ENCODE results near the gene OPRD1.
"Not testable (repeated sequence)": the region's sequence is repeated elsewhere in the genome, so short reads cannot be mapped to it uniquely, and the experiment has no call there.

The OPRD1 gene

DNA sequence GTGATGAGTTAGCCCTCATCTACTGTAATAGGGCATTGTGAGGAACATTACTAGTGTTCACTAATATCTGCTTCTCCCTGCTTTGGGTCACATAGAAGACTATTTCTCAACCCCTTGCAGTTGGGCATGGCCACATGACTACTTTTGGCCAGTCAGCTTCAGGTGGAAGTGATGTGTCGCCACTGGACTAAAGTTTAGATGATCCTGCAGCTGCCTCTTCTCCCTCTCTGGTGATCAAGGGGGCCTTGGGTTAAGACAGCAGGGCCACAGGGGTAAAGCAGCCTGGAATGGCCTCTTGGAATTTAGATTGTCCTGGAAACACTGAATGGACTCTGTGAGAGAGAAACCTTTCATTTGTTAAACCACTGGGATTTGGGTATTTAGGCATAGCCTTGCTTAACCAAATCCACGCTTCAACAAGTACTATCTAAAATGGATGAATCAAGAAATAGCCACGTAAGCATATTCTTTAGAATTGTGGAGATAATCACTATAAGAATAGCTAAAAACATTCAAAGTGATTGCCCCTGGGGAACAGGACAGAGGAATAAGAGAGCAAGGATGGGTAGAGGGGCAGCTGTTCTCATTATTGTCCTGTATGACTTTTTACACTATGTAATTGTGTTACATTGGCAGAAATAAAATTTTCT is 41.2 kb downstream of the OPRD1 start:
- no peak for DNase-seq

DNA sequence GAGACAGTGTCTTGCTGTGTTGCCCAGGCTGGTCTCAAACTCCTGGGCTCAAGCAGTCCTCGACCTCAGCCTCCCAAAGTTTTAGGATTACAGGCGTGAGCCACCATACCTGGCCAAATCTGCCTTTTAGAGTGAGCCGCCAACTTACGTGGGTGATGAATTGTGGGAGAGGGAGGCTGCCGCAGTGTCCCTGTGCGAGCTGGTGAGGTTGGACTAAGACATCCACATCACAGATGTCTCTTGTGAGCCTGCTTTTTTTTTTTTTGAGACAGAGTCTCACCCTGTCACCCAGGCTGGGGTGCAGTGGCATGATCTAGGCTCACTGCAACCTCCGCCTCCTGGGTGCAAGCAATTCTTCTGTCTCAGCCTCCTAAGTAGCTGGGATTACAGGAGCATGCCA is 42.4 kb downstream of the OPRD1 start:
- not testable (repeated sequence) for DNase-seq

- DNase-seq = peak; percentile 26
Measured at GRCh38 chr1:28855046-28855445, 43.1 kb downstream of the OPRD1 start.

DNA sequence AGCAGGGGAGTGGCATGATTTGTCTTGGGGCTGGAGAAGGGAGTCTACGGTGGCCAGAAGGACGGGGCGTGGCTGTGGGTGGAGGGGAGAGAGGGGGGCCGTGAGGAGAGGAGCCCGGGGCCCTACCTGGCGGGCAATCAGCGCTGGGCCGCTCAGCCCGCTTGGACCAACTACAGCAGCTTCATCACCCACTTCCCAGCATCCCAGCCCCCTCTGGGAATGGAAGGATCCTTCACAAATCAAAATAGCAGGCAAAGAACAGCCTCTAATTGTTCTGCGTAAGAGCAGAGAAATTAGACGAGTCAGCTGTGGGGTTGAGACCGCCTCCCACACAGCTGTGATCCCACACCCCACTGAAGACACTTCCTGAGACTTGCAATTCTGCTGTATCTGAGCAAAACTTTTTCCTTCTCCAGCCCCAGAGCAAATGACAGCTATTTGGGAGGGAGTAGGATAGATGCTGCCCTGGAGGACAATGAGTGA is 43.5 kb downstream of the OPRD1 start:
- no peak for DNase-seq

DNA sequence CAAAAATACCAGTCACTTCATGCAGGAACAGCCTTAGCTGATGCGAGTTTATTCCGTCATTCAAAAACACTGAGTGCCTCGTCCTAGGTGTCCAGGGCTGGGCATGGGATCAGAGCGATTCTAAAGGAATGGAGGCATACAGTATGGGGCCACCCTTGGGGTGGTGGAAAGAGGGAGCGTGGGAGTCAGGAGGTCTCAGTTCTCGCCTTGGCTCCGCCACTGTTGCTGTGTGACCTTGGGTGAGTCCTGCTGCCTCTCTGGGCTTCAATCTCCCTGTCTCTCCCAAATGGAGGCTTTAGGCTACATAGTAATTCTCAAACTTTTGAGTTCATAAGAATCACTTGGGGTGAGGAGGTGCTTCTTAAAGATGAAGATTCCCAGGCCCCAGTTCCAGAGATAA is 44.0 kb downstream of the OPRD1 start:
- no peak for DNase-seq

DNA sequence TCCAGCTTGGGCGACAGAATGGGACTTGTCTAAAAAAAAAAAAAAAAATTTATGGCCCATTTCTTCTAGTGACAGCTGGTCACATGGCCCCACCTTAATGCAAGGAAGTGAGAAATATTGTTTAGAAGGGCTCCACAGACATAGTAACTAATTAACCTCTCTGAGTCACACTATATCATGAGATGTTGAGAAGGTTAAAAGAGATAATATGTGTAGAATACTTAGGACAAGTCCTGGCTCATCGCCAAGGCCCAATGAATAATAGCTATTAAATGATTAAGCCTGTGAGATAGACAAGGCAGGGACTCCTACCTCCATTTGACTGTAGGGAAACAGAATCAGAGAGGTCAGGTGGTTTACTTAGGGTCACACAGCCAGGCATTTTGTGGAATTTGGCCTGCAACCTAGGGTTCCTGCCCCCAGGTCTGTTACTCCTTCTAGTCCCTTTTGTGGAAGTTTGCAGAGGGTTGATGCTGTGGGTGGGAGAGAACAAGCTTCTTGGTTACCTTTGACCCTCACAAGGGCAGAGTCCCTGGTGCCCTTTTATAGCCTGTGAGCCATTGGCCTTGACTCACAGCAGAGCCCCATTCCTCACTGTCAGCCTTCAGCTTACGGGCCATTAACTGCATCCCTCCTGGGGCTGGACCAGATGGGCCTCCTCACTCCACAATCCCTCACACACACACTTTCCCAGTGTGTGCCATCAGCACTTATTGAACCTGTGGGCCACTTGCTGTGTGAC is 48.5 kb downstream of the OPRD1 start:
- peak; percentile 82 for DNase-seq

GRCh38 chr1:28862571-28863403 is 50.8 kb downstream of the OPRD1 start:
- no peak for DNase-seq

- no peak for DNase-seq
Measured at GRCh38 chr1:28864695-28865094, 52.7 kb downstream of the OPRD1 start.

DNA sequence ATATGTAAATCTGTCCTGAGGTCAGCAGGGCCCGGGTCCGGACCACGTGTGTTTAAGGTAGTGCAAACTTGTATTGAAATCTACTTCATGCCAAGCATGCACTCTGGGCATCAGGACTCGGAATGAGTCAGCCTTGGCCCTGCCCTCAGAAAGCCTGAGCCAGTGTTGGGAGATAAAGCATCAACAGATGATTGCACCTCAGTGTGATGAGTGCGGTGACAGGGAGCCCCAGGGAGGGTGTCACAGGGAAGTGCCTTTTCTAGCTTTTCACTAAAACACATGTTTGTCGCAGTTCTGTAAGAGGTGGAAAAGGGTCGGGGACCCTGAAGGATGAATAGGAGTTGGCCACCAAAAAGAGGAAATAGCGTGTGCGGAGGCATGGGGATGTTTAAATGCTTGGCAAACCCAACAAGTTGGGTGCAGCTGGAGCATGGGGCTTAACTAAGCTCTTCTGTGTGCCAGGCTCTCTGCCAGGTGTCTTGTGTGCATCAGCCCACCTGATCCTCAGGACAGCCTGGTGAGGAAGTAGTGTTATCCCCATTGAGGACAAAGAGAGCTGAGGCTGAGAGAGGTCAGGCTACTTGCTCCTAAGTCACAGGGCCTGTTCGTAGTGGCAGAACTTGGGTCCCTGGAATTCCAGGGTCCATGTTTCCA is 54.2 kb downstream of the OPRD1 start:
- peak; percentile 62 for DNase-seq

DNA sequence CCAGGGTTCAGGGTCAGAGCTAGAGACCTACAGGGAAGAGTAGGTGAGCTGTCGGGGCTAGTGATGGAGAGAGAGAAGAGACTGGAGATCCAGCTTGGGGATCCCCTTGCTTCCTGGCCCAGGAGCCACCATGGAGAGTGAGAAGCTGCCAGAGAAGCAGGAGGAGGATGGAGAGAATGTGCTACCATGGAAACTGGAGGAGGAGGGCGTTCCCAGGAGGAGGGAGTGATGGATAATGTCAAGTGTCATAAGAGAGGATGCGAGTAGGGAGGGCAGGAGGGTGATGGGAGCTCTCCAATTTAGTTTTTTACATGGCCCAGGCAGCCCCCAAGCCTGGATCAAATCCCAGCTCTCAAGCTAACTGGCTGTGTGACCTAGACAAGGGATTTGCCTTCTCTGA is 55.9 kb downstream of the OPRD1 start:
- DNase-seq = no peak

DNA sequence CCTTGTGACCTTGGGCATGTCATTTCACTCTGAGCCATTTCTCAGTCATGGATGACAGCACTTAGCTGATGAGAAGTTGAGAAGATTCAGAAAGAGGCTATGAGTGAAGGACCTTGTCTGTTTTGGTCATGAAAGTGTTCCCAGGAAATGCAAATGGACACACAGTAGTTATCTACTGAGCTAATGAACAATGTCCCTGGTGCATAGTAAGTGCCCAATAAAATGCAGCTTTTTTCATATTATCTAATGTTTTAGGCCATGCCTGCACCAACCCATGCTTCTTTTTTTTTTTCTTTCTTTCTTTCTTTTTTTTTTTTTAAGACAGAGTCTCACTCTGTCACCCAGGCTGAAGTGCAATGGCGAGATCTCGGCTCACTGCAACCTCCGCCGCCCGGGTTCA is 58.0 kb downstream of the OPRD1 start:
- no peak for DNase-seq

DNA sequence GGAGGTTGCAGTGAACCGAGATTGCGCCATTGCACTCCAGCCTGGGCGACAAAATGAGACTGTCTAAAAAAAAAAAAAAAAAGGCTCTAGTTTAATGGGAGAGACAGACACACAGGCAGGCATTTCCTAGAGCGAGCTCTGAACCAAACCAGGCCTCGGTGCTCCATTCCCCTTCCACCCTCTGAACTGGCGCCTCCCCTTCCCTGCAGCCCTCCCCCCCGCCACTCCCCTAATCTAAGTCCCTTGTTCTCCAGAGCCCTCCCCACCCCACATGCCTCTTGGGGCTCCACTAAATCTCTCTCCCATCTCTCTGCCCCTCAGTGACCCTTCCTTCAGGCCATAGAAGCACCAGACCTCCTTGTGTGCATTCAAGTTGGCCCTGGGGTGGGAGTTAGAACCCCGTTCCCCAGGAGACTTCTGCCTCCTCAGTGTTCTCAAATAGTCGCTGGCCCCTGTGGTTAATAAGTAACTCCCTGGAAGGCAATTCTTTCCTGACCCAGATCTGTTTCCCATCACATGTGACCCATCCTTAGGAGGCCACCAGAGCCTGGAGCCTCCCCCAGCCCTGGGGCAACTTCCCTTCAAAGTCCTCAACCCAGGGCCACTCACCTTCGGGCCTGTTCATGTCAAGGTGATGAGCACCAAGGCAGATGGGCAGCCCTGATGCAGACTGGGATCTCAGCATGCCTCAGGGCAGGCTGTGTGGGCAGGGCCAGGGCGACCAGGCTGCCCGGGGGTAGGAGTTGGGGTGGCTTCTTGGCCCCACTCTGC is 59.8 kb downstream of the OPRD1 start:
- DNase-seq = no peak

- peak; percentile 33 for DNase-seq
Measured at GRCh38 chr1:28875134-28875533, 63.2 kb downstream of the OPRD1 start.

DNA sequence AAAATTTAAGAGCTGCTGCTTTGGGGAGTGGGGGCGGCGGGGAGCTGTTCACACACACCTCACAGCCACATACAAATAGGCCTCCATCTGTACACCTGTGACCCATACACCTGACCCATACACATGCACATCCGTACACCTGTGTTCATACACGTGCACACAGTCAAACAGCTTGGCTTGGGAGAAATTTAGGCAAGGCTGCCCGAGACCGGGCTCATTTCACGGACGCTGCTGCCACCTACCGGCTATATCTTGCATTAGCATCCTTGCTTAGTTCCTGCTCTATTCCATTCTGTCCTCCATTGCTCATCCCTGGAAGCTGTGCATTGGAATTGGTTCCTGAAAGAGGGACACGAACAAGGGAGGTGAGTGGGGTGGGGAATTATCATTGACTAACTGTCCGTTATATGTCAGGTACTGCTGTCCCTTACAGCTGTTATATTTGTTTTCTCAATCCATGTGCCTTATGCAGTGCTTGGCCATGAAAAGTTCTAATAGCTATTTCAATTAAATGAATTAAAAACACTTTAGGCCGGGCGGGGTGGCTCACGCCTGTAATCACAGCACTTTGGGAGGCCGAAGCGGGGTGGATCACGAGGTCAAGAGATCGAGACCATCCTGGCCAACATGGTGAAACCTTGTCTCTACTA is 65.3 kb downstream of the OPRD1 start:
- peak; percentile 90 for DNase-seq

DNA sequence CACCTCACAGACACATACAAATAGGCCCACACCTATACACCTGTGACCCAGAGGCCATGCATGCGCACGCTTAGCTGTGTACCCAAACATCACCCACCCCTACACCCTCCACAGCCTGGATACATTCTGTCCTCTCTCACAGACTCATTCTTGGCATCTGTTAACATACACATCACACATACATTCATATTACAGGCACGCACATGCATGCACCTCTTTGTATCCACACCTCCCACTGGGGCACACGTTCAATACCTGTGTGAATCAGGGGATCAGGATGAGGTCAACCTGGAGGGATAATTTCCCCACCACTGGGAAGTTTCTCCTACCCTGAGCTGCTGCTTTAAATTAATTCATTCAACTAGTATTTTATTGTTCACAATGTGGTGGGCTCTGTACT is 66.8 kb downstream of the OPRD1 start:
- DNase-seq = no peak

DNA sequence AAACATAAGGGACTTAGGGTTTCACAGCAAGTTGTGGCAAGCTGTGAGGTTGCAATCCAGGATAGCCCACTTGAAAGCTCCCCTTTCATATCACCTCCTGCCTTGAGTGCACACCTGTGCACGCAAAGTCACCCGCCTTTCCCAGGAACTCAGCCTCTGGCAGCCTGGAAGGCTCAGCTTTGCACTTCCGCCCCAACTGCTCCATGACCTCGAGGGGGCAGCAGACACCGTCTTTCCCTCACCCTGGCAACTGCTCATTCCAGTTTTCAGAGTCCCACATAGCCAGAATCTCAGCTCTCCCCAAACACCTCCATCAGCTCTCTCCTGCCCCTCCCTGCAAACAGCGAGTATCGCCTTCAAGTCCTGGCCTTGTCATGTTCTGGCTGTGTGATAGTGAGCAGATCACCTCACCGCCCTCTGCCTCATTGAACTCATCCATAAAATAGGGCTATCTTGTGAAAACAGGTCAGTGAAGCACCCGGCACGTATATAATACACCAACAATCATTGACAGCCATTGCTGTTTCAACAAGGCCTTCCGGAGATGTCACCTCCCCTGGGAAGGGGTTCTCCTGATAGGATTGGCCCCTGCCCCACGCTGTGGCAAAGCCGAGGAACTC is 70.1 kb downstream of the OPRD1 start:
- peak; percentile 96 for DNase-seq

GRCh38 chr1:28883242-28883616 is 71.3 kb downstream of the OPRD1 start:
- no peak for DNase-seq

GRCh38 chr1:28885472-28885877 is 73.5 kb downstream of the OPRD1 start:
- DNase-seq = peak; percentile 16

GRCh38 chr1:28885977-28886730 is 74.2 kb downstream of the OPRD1 start:
- DNase-seq = peak; percentile 43

- peak; percentile 93 for DNase-seq
Measured at GRCh38 chr1:28886731-28887418, 74.9 kb downstream of the OPRD1 start.
